ENCODE data around the gene TMEM35A.
"Not testable (repeated sequence)": the region's sequence is repeated elsewhere in the genome, so short reads cannot be mapped to it uniquely, and the experiment has no call there.

TMEM35A gene

GRCh38 chrX:101040197-101040596 lies 38.5 kb upstream of the TMEM35A start:
- no peak overlapping the region for H3K4me3 ChIP-seq (ENCODE audit: low read length)
- no peaks in the 10 kb centered on the region for H3K9me2 ChIP-seq (replicated peaks; ENCODE audit: control insufficient read depth, low read length)
- no peaks in the 10 kb centered on the region for H3K4me1 ChIP-seq (ENCODE audit: control insufficient read depth, low read length)
- H3K4me2 ChIP-seq (ENCODE audit: low read length) = no peak overlapping the region
- H4K20me1 ChIP-seq (ENCODE audit: control insufficient read depth, insufficient read depth, low read depth, low read length) = no peaks in the 10 kb centered on the region
- peaks cover 17% of the 10 kb centered on the region for H3K36me3 ChIP-seq (ENCODE audit: control insufficient read depth, low read length)
- no peaks in the 10 kb centered on the region for H3K9me3 ChIP-seq (ENCODE audit: control insufficient read depth, insufficient read depth, low read length)
- TF ChIP-seq EZH2phosphoT487 (IDR thresholded peaks at IDR 0.05; ENCODE audit: borderline replicate concordance, low read length) (no peak), CTCF (IDR thresholded peaks at IDR 0.05; ENCODE audit: low read depth, low read length, poor library complexity, severe bottlenecking) (no peak)
- H3F3A ChIP-seq (ENCODE audit: control insufficient read depth, insufficient read depth) = no peaks in the 10 kb centered on the region
- H3K27ac ChIP-seq (ENCODE audit: low read depth, low read length) = no peak overlapping the region
- no peaks in the 10 kb centered on the region for H3K27me3 ChIP-seq (ENCODE audit: control insufficient read depth, low read length)
- H3K79me2 ChIP-seq (ENCODE audit: control insufficient read depth, low read length) = no peaks in the 10 kb centered on the region

GRCh38 chrX:101051153-101051548 lies 27.5 kb upstream of the TMEM35A start:
- no peaks in the 10 kb centered on the region for H4K20me1 ChIP-seq (ENCODE audit: control insufficient read depth, insufficient read depth, low read depth, low read length)
- TF ChIP-seq CTCF (IDR thresholded peaks at IDR 0.05; ENCODE audit: low read depth, low read length, poor library complexity, severe bottlenecking) = no peak
- TF ChIP-seq EZH2phosphoT487 (IDR thresholded peaks at IDR 0.05; ENCODE audit: borderline replicate concordance, low read length) = no peak
- H3K27ac ChIP-seq (ENCODE audit: low read depth, low read length) = peak overlapping the region; percentile 61
- H3K36me3 ChIP-seq (ENCODE audit: control insufficient read depth, low read length) = peaks cover 4% of the 10 kb centered on the region; the same call in 1 of the 2 replicates
- peak overlapping the region; percentile 95 for H3K4me3 ChIP-seq (ENCODE audit: low read length)
- H3K4me1 ChIP-seq (ENCODE audit: control insufficient read depth, low read length) = peaks cover 9% of the 10 kb centered on the region
- peak overlapping the region; percentile 80 for H3K4me2 ChIP-seq (ENCODE audit: low read length)
- H3F3A ChIP-seq (ENCODE audit: control insufficient read depth, insufficient read depth) = no peaks in the 10 kb centered on the region
- H3K9me3 ChIP-seq (ENCODE audit: control insufficient read depth, insufficient read depth, low read length) = no peaks in the 10 kb centered on the region
- H3K9me2 ChIP-seq (replicated peaks; ENCODE audit: control insufficient read depth, low read length) = no peaks in the 10 kb centered on the region
- peaks cover 24% of the 10 kb centered on the region for H3K79me2 ChIP-seq (ENCODE audit: control insufficient read depth, low read length)
- no peaks in the 10 kb centered on the region for H3K27me3 ChIP-seq (ENCODE audit: control insufficient read depth, low read length)

- Histone ChIP-seq H3K27ac (ENCODE audit: low read depth, low read length) (peak within 1 kb of the TSS; percentile 61), H3F3A (ENCODE audit: control insufficient read depth, insufficient read depth) (no peaks in the 10 kb centered on the region), H4K20me1 (ENCODE audit: control insufficient read depth, insufficient read depth, low read depth, low read length) (no peaks in the 10 kb centered on the region), H3K9me3 (ENCODE audit: control insufficient read depth, insufficient read depth, low read length) (no peaks in the 10 kb centered on the region), H3K27me3 (ENCODE audit: control insufficient read depth, low read length) (no peaks in the 10 kb centered on the region), H3K36me3 (ENCODE audit: control insufficient read depth, low read length) (peaks cover 4% of the 10 kb centered on the region; the same call in 1 of the 2 replicates), H3K79me2 (ENCODE audit: control insufficient read depth, low read length) (peaks cover 24% of the 10 kb centered on the region), H3K4me3 (ENCODE audit: low read length) (peak within 1 kb of the TSS; percentile 95), H3K9me2 (replicated peaks; ENCODE audit: control insufficient read depth, low read length) (no peaks in the 10 kb centered on the region), H3K4me1 (ENCODE audit: control insufficient read depth, low read length) (peaks cover 9% of the 10 kb centered on the region), H3K4me2 (ENCODE audit: low read length) (peak within 1 kb of the TSS; percentile 80)
- no peak for TF ChIP-seq CTCF (IDR thresholded peaks at IDR 0.05; ENCODE audit: low read depth, low read length, poor library complexity, severe bottlenecking)
- no peak for TF ChIP-seq EZH2phosphoT487 (IDR thresholded peaks at IDR 0.05; ENCODE audit: borderline replicate concordance, low read length)
These were observed 27.0 kb upstream of the TMEM35A start, which contains the start of gene TRMT2B for GRCh38 chrX:101051549-101052302. TRMT2B (minus strand) TSS chrX:101052111; CDS start chrX:101042289, 9,822 bp downstream.

- H3K9me3 ChIP-seq (ENCODE audit: control insufficient read depth, insufficient read depth, low read length); H3K36me3 ChIP-seq (ENCODE audit: control insufficient read depth, low read length); H3K79me2 ChIP-seq (ENCODE audit: control insufficient read depth, low read length); H3K27ac ChIP-seq (ENCODE audit: low read depth, low read length); H4K20me1 ChIP-seq (ENCODE audit: control insufficient read depth, insufficient read depth, low read depth, low read length); H3F3A ChIP-seq (ENCODE audit: control insufficient read depth, insufficient read depth); H3K9me2 ChIP-seq (replicated peaks; ENCODE audit: control insufficient read depth, low read length); H3K4me3 ChIP-seq (ENCODE audit: low read length); H3K27me3 ChIP-seq (ENCODE audit: control insufficient read depth, low read length); H3K4me2 ChIP-seq (ENCODE audit: low read length): not testable (repeated sequence)
- peaks cover 11% of the 10 kb centered on the region for H3K4me1 ChIP-seq (ENCODE audit: control insufficient read depth, low read length)
These were observed 22.1 kb upstream of the TMEM35A start for GRCh38 chrX:101056551-101056950.

Data from DOHH2 (cell line).